Liver (tissue), 9 donors: ENCODE results near the gene MEGF6. TPM values are rescaled to one million over a fixed set of nuclear protein-coding genes. Genes with fewer than 3 reads are reported as not detected.

Experiments
- DNase-seq: peaks from one replicate; pipeline ENCODE4 v3.0.0-alpha.2; 2017; ENCODE audit warnings: low spot score
- H3K27ac ChIP-seq, 2 donors: one replicate each; pipeline ENCODE4 v1.7.0; 2013; ENCODE audit warnings: inconsistent platforms in 2 of 2, low read length in 2 of 2, control low read depth in 1 of 2, low read depth in 1 of 2, mild to moderate bottlenecking in 1 of 2
- H3K27me3 ChIP-seq, 4 donors: one replicate each; pipeline versions ENCODE4 v1.6.1 to v1.7.0; 2013; ENCODE audit warnings: low read length in 3 of 4, inconsistent platforms in 1 of 4, mild to moderate bottlenecking in 1 of 4, moderate library complexity in 1 of 4; ENCODE audit not compliant: control insufficient read depth in 4 of 4, insufficient read depth in 4 of 4
- H3K36me3 ChIP-seq, 4 donors: one replicate each; pipeline versions ENCODE4 v1.6.1 to v1.7.0; 2013; ENCODE audit warnings: low read length in 3 of 4, mild to moderate bottlenecking in 3 of 4, low read depth in 1 of 4, moderate library complexity in 1 of 4; ENCODE audit not compliant: control insufficient read depth in 4 of 4, insufficient read depth in 3 of 4
- H3K4me1 ChIP-seq, 4 donors: one replicate each; pipeline versions ENCODE4 v1.6.1 to v1.7.0; 2013; ENCODE audit warnings: low read length in 3 of 4, mild to moderate bottlenecking in 3 of 4, moderate library complexity in 1 of 4; ENCODE audit not compliant: control insufficient read depth in 4 of 4, insufficient read depth in 4 of 4
- H3K4me3 ChIP-seq, 3 donors: one replicate each; pipeline versions ENCODE4 v1.6.1 to v1.7.0; 2013; ENCODE audit warnings: low read length in 3 of 3, control low read depth in 1 of 3, low read depth in 1 of 3, mild to moderate bottlenecking in 1 of 3
- H3K9ac ChIP-seq, 2 donors: one replicate each; pipeline ENCODE4 v1.7.0; 2013; ENCODE audit warnings: low read length in 2 of 2, mild to moderate bottlenecking in 2 of 2, moderate library complexity in 2 of 2, control low read depth in 1 of 2, low read depth in 1 of 2
- H3K9me3 ChIP-seq, 4 donors: one replicate each; pipeline versions ENCODE4 v1.6.1 to v1.7.0; 2013; ENCODE audit warnings: low read length in 3 of 4; ENCODE audit not compliant: control insufficient read depth in 4 of 4
- EGR1 ChIP-seq, 2 donors: IDR thresholded peaks; 2 replicates each; pipeline ENCODE4 v1.6.1; 2016 to 2018; ENCODE audit warnings: antibody characterized with exemption in 2 of 2, low read depth in 2 of 2
- FOXA1 ChIP-seq: IDR thresholded peaks from 2 replicates; pipeline ENCODE4 v1.6.1; 2016; ENCODE audit warnings: antibody characterized with exemption
- GABPA ChIP-seq, 2 donors: IDR thresholded peaks in 1 of 2; conservative IDR thresholded peaks in 1 of 2; 2 replicates each; pipeline ENCODE4 v1.6.1; 2016; ENCODE audit warnings: antibody characterized with exemption in 2 of 2, mild to moderate bottlenecking in 1 of 2, moderate library complexity in 1 of 2
- HNF4A ChIP-seq, 2 donors: conservative IDR thresholded peaks; 2 replicates each; pipeline ENCODE4 v1.6.1; 2016; ENCODE audit warnings: antibody characterized with exemption in 2 of 2, mild to moderate bottlenecking in 2 of 2
- HNF4G ChIP-seq: IDR thresholded peaks from 2 replicates; pipeline ENCODE4 v1.6.1; 2016; ENCODE audit warnings: antibody characterized with exemption
- JUND ChIP-seq, 2 donors: IDR thresholded peaks; 2 replicates each; pipeline ENCODE4 v1.6.1; 2016; ENCODE audit warnings: antibody characterized with exemption in 2 of 2
- NR2F2 ChIP-seq: IDR thresholded peaks from 2 replicates; pipeline ENCODE4 v1.6.1; 2016; ENCODE audit warnings: antibody characterized with exemption
- RAD21 ChIP-seq, 2 donors: IDR thresholded peaks; 2 replicates each; pipeline ENCODE4 v1.6.1; 2016; ENCODE audit warnings: antibody characterized with exemption in 2 of 2, mild to moderate bottlenecking in 2 of 2
- RXRA ChIP-seq, 2 donors: IDR thresholded peaks; 2 replicates each; pipeline ENCODE4 v1.6.1; 2017 to 2018; ENCODE audit warnings: antibody characterized with exemption in 2 of 2, mild to moderate bottlenecking in 1 of 2
- TAF1 ChIP-seq: conservative IDR thresholded peaks from 2 replicates; pipeline ENCODE4 v1.6.1; 2016; ENCODE audit warnings: antibody characterized with exemption, mild to moderate bottlenecking
- ZBTB33 ChIP-seq: IDR thresholded peaks from 2 replicates; pipeline ENCODE4 v1.6.1; 2016; ENCODE audit warnings: antibody characterized with exemption
- WGBS: extraction: QIAGEN DNeasy Blood & Tissue Kit; methylation state at CpG from one replicate; pipeline ENCODE4 v1.1.7; 2013; 5-methylcytosine and 5-hydroxymethylcytosine counted together
- polyA plus RNA-seq, 2 donors: library from polyadenylated mRNA; stranded (reverse) in 1 of 2; unstranded in 1 of 2; fragments of 200-250 nt in 1 of 2; fragments of >200 nt in 1 of 2; fragmentation: Nextera tagmentation in 1 of 2; extraction: Ambion mirVana in 1 of 2; gene quantifications; one replicate each; pipeline versions ENCODE4 v1.2.1 to v1.2.3, GENCODE V29; 2013 to 2015
- total RNA-seq, 2 donors: library from RNA; depleted of rRNA; stranded (reverse); fragments of >200 nt; gene quantifications; one replicate each; pipeline ENCODE4 v1.2.3, GENCODE V29; 2014
- TF ChIP-seq, protein P1 (sequence below): IDR thresholded peaks from 2 replicates; pipeline ENCODE4 v1.6.1; 2016; ENCODE audit warnings: antibody characterized with exemption
- TF ChIP-seq, protein P2 (sequence below): IDR thresholded peaks from 2 replicates; pipeline ENCODE4 v1.6.1; 2016; ENCODE audit warnings: antibody characterized with exemption, mild to moderate bottlenecking
- TF ChIP-seq, protein P3 (sequence below): fragments of 150-350 bp; IDR thresholded peaks from 2 replicates; pipeline ENCODE4 v1.5.1; 2017; ENCODE audit warnings: improper control_type of control experiment, low read depth, low read length; ENCODE audit not compliant: missing input control
- donor health status: healthy.
- donor health status: healthy.
- donor health status: healthy.
- donor health status: healthy.
- donor health status: healthy.

Gene MEGF6
- total and polyA plus RNA-seq, 4 donors: 1.3 to 11.0 (median 4.0) TPM

DNA sequence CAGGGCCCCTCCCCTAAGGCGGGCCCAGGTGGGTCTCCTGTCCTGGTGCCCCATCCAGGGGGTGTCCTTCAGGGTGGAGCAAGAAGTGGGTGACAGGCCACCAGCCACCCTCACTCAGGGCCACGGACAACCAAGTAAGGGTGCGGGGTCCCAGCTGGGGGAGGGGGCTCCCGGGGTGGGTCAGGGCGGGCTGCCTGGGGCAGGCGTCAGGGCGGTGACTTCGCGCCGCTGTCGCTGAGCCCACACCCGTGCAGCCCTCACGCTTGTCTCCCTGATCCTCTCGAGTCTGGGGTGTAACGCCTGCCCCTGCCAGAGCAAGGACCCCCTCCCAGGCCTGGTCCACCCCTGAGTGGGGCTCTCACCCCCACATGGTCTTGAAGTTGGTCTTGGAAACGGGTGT lies 134.6 kb downstream of the MEGF6 start:
- H3K4me1 ChIP-seq: peaks cover 0 to 9% (median 6%) of the 10 kb centered on the region in 4 donors
- TF ChIP-seq ZBTB33 (no peak), RXRA (IDR thresholded peaks at IDR 0.05) (no peak), RAD21 (IDR thresholded peaks at IDR 0.05) (no peak), HNF4A (conservative IDR thresholded peaks at IDR 0.05) (no peak), NR2F2 (no peak), JUND (IDR thresholded peaks at IDR 0.05) (no peak), EGR1 (IDR thresholded peaks at IDR 0.05; ENCODE audit: low read depth in 2 of 2) (no peak)
- no peaks in the 10 kb centered on the region for H3K9me3 ChIP-seq
- no peak overlapping the region for H3K27ac ChIP-seq
- H3K27me3 ChIP-seq: no peaks in the 10 kb centered on the region
- no peak for DNase-seq
- no peak overlapping the region for H3K4me3 ChIP-seq
- no peak overlapping the region for H3K9ac ChIP-seq
- H3K36me3 ChIP-seq: no peaks in the 10 kb centered on the region
- WGBS: 94% methylated on average over 16 of the region's 16 CpGs

GRCh38 chr1:3475839-3476573 lies 135.3 kb downstream of the MEGF6 start:
- H3K4me3 ChIP-seq: no peak overlapping the region
- no peak overlapping the region for H3K9ac ChIP-seq
- H3K4me1 ChIP-seq: peaks cover 0 to 9% (median 6%) of the 10 kb centered on the region in 4 donors
- no peaks in the 10 kb centered on the region for H3K27me3 ChIP-seq
- no peaks in the 10 kb centered on the region for H3K9me3 ChIP-seq
- no peak for DNase-seq
- H3K27ac ChIP-seq: no peak overlapping the region
- 93% methylated on average over 14 of the region's 14 CpGs for WGBS
- H3K36me3 ChIP-seq: no peaks in the 10 kb centered on the region
- TF ChIP-seq TAF1: no peak
- TF ChIP-seq, protein P1, sequence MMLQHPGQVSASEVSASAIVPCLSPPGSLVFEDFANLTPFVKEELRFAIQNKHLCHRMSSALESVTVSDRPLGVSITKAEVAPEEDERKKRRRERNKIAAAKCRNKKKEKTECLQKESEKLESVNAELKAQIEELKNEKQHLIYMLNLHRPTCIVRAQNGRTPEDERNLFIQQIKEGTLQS: no peak
- TF ChIP-seq ZBTB33: no peak
- no peak for TF ChIP-seq GABPA (IDR thresholded peaks at IDR 0.05 in 1 of 2, conservative IDR thresholded peaks at IDR 0.05 in 1 of 2)
- no peak for TF ChIP-seq NR2F2
- no peak for TF ChIP-seq RAD21 (IDR thresholded peaks at IDR 0.05)
- TF ChIP-seq JUND (IDR thresholded peaks at IDR 0.05): no peak
- no peak for TF ChIP-seq HNF4A (conservative IDR thresholded peaks at IDR 0.05)
- no peak for TF ChIP-seq FOXA1
- TF ChIP-seq, protein P2, sequence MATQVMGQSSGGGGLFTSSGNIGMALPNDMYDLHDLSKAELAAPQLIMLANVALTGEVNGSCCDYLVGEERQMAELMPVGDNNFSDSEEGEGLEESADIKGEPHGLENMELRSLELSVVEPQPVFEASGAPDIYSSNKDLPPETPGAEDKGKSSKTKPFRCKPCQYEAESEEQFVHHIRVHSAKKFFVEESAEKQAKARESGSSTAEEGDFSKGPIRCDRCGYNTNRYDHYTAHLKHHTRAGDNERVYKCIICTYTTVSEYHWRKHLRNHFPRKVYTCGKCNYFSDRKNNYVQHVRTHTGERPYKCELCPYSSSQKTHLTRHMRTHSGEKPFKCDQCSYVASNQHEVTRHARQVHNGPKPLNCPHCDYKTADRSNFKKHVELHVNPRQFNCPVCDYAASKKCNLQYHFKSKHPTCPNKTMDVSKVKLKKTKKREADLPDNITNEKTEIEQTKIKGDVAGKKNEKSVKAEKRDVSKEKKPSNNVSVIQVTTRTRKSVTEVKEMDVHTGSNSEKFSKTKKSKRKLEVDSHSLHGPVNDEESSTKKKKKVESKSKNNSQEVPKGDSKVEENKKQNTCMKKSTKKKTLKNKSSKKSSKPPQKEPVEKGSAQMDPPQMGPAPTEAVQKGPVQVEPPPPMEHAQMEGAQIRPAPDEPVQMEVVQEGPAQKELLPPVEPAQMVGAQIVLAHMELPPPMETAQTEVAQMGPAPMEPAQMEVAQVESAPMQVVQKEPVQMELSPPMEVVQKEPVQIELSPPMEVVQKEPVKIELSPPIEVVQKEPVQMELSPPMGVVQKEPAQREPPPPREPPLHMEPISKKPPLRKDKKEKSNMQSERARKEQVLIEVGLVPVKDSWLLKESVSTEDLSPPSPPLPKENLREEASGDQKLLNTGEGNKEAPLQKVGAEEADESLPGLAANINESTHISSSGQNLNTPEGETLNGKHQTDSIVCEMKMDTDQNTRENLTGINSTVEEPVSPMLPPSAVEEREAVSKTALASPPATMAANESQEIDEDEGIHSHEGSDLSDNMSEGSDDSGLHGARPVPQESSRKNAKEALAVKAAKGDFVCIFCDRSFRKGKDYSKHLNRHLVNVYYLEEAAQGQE: no peak
- no peak for TF ChIP-seq HNF4G
- TF ChIP-seq RXRA (IDR thresholded peaks at IDR 0.05): no peak
- TF ChIP-seq, protein P3, sequence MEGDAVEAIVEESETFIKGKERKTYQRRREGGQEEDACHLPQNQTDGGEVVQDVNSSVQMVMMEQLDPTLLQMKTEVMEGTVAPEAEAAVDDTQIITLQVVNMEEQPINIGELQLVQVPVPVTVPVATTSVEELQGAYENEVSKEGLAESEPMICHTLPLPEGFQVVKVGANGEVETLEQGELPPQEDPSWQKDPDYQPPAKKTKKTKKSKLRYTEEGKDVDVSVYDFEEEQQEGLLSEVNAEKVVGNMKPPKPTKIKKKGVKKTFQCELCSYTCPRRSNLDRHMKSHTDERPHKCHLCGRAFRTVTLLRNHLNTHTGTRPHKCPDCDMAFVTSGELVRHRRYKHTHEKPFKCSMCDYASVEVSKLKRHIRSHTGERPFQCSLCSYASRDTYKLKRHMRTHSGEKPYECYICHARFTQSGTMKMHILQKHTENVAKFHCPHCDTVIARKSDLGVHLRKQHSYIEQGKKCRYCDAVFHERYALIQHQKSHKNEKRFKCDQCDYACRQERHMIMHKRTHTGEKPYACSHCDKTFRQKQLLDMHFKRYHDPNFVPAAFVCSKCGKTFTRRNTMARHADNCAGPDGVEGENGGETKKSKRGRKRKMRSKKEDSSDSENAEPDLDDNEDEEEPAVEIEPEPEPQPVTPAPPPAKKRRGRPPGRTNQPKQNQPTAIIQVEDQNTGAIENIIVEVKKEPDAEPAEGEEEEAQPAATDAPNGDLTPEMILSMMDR: no peak
